Endothelial cell of umbilical vein (primary cell): ENCODE results near the gene KCNJ16. TPM values are rescaled to one million over a fixed set of nuclear protein-coding genes. Genes with fewer than 3 reads are reported as not detected.

Experiments used
- BruUV-seq: library from RNA; stranded (reverse); fragments of 400-500 nt; replicated peaks from 2 replicates; lab custom pipeline; 2021; lab: Mats Ljungman, UMichigan
- CTCF ChIA-PET: fragments of 300-600, 350-600 bp; sonication (Branson Sonifier 250); formaldehyde crosslinking; loops from one replicate; lab custom pipeline; 2021; ENCODE audit warnings: antibody characterized with exemption, inconsistent platforms; lab: Charles Lee
- POLR2A ChIA-PET: fragments of 300-600, 350-600 bp; sonication (Branson Sonifier 250); formaldehyde crosslinking; loops from one replicate; lab custom pipeline; 2021; ENCODE audit warnings: antibody characterized with exemption, inconsistent platforms; lab: Charles Lee
- DNase-seq: peaks from one replicate; pipeline ENCODE4 v3.0.0-alpha.2; 2011; ENCODE audit warnings: low read depth, low spot score
- FAIRE-seq: peaks from 2 replicates; lab custom pipeline; 2011; peaks lifted over from hg19 to GRCh38; lab: Jason Lieb, UNC
- H2AFZ ChIP-seq: 2 replicates; pipeline ENCODE4 v1.6.0; 2012; ENCODE audit warnings: low read depth, low read length, control low read depth, inconsistent platforms
- H3K27ac ChIP-seq: 2 replicates; pipeline ENCODE4 v1.5.1; 2011; ENCODE audit warnings: low read depth, mild to moderate bottlenecking, control low read depth, low read length, moderate library complexity; ENCODE audit not compliant: insufficient read depth
- H3K27me3 ChIP-seq, 2 experiments: 2 replicates each; pipeline versions ENCODE4 v1.6.0 to v1.6.1; 2011; ENCODE audit warnings: low read length in 2 of 2, mixed read lengths in 1 of 2; ENCODE audit not compliant: control insufficient read depth in 2 of 2, insufficient read depth in 2 of 2
- H3K36me3 ChIP-seq, 2 experiments: 2 replicates in 1 of 2; 3 replicates in 1 of 2; pipeline ENCODE4 v1.5.1; 2011; ENCODE audit warnings: low read length in 2 of 2, mild to moderate bottlenecking in 1 of 2, moderate library complexity in 1 of 2; ENCODE audit not compliant: control insufficient read depth in 2 of 2, insufficient read depth in 2 of 2; ENCODE audit errors: extremely low read depth in 1 of 2
- H3K4me1 ChIP-seq: 3 replicates; pipeline ENCODE4 v1.5.1; 2011; ENCODE audit warnings: mild to moderate bottlenecking, low read length; ENCODE audit not compliant: control insufficient read depth, insufficient read depth; ENCODE audit errors: extremely low read depth
- H3K4me2 ChIP-seq: 2 replicates; pipeline ENCODE4 v1.6.1; 2011; ENCODE audit warnings: low read length, control low read depth, mixed read lengths; ENCODE audit not compliant: insufficient read depth
- H3K4me3 ChIP-seq, 3 experiments: fragments of 200-600 bp in 1 of 3; sonication (generic), shearing (Covaris generic) in 1 of 3; replicated peaks in 1 of 3; 2 replicates each; pipeline ENCODE4 v1.5.1; 2011 to 2016; ENCODE audit warnings: control low read depth in 3 of 3, low read length in 3 of 3, mild to moderate bottlenecking in 2 of 3, inconsistent platforms in 1 of 3, low read depth in 1 of 3, moderate library complexity in 1 of 3; ENCODE audit not compliant: insufficient read depth in 1 of 3
- H3K79me2 ChIP-seq: 2 replicates; pipeline ENCODE4 v1.6.0; 2012; ENCODE audit warnings: low read length, inconsistent platforms; ENCODE audit not compliant: control insufficient read depth, insufficient read depth
- H3K9ac ChIP-seq: replicated peaks from 2 replicates; pipeline ENCODE3; 2011; ENCODE audit warnings: low read length, control low read depth; ENCODE audit not compliant: insufficient read depth; ENCODE audit errors: extremely low read depth
- H3K9me1 ChIP-seq: replicated peaks from 3 replicates; pipeline ENCODE4 v1.6.0; 2011; ENCODE audit warnings: mild to moderate bottlenecking, low read length; ENCODE audit not compliant: control insufficient read depth, insufficient read depth; ENCODE audit errors: extremely low read depth
- H3K9me3 ChIP-seq: replicated peaks from 2 replicates; pipeline ENCODE4 v1.5.1; 2012; ENCODE audit warnings: low read length, inconsistent platforms; ENCODE audit not compliant: control insufficient read depth, insufficient read depth
- H4K20me1 ChIP-seq: replicated peaks from 2 replicates; pipeline ENCODE3; 2011; ENCODE audit warnings: mild to moderate bottlenecking, low read length; ENCODE audit not compliant: control insufficient read depth, insufficient read depth; ENCODE audit errors: extremely low read depth
- EZH2 ChIP-seq: IDR thresholded peaks from 2 replicates; pipeline ENCODE4 v1.6.1; 2012; ENCODE audit warnings: borderline replicate concordance, low read depth, mild to moderate bottlenecking, moderate library complexity, low read length, inconsistent platforms; ENCODE audit not compliant: severe bottlenecking
- FOS ChIP-seq: IDR thresholded peaks from 2 replicates; pipeline ENCODE4 v1.6.1; 2011; ENCODE audit warnings: mild to moderate bottlenecking, low read length, moderate library complexity, borderline replicate concordance; ENCODE audit not compliant: insufficient read depth
- GATA2 ChIP-seq: IDR thresholded peaks from 2 replicates; pipeline ENCODE4 v1.7.0; 2011; ENCODE audit warnings: low read depth, mild to moderate bottlenecking, moderate library complexity, mixed read lengths, low read length; ENCODE audit not compliant: insufficient read length, insufficient read depth
- JUN ChIP-seq: IDR thresholded peaks from 2 replicates; pipeline ENCODE4 v1.6.1; 2011; ENCODE audit warnings: borderline replicate concordance, low read depth; ENCODE audit not compliant: insufficient read length, insufficient read depth
- MYC ChIP-seq: IDR thresholded peaks from one replicate; pipeline ENCODE4 v1.6.1; 2011; ENCODE audit warnings: mild to moderate bottlenecking, low read depth, low read length
- POLR2A ChIP-seq: IDR thresholded peaks from 2 replicates; pipeline ENCODE4 v1.6.1; 2012; ENCODE audit warnings: low read depth, mild to moderate bottlenecking, control low read depth, low read length
- POLR2AphosphoS5 ChIP-seq: IDR thresholded peaks from 2 replicates; pipeline ENCODE4 v1.6.1; 2012; ENCODE audit warnings: low read depth, mild to moderate bottlenecking, control low read depth, low read length, moderate library complexity; ENCODE audit not compliant: insufficient read depth
- dilution Hi-C: fragments of 300-500 bp; cut with MboI; formaldehyde crosslinking; loops from one replicate; pipeline ENCODE4 v1.15.0; 2019; ENCODE audit warnings: low sequenced_read_pairs; ENCODE audit not compliant: extremely low pct_ligation_motif_present
- intact Hi-C: fragments of 100-400 bp; cut with micrococcal nuclease; formaldehyde crosslinking; loops from one replicate; pipeline ENCODE4 v1.10.0; 2022
- polyA plus RNA-seq, 4 experiments: library from polyadenylated mRNA; depleted of rRNA in 3 of 4; stranded (reverse) in 3 of 4; unstranded in 1 of 4; fragments of >200 nt; gene quantifications; 2 replicates each; pipeline versions ENCODE4 v1.2.1 to v1.2.3, GENCODE V29; 2011 to 2012; ENCODE audit warnings: missing spikeins in 1 of 4
- total RNA-seq: library from RNA; stranded (reverse); gene quantifications from 2 replicates; pipeline ENCODE4 v1.2.3, GENCODE V29; 2021
- TF ChIP-seq, protein P1 (sequence below): IDR thresholded peaks from 2 replicates; pipeline ENCODE4 v1.6.1; 2011; ENCODE audit not compliant: insufficient read depth, insufficient read length
- TF ChIP-seq, protein P2 (sequence below), 2 donors: IDR thresholded peaks; 1 replicate in 1 of 2; 2 replicates in 1 of 2; pipeline ENCODE4 v1.5.1; 2011; ENCODE audit warnings: low read length in 2 of 2, mild to moderate bottlenecking in 2 of 2, moderate library complexity in 2 of 2, control low read depth in 1 of 2, inconsistent platforms in 1 of 2, low read depth in 1 of 2; ENCODE audit not compliant: insufficient read depth in 1 of 2; ENCODE audit errors: extremely low read depth in 1 of 2

Gene KCNJ16
- total and polyA plus RNA-seq, 2 donors (not counting 3 experiments of a cell fraction or from before 2014, with no cell fraction given): 0.07 TPM; not detected in 1

DNA sequence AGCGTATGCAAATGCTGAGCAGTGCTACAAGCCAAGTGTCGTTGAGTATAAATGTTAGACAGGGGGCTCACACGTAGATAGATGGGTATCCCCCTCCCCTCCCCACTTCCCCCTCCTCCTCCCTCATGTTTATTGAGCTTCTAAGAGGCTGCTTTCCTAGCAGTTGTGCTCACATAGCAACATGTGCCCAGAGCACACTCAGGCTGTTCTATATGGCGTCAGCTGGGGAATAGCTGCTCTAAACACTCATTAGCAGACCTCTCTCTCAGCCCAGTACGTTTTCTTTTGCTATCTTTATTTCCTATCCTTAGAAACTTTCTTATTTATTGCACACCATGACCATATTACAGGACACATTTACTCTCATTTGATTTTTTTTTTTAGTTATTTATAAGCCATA is 96.1 kb downstream of the KCNJ16 start:
- Histone ChIP-seq H3K27ac (peak overlapping the region; percentile 87), H3K9ac (peak overlapping the region; percentile 96), H2AFZ (peak overlapping the region; percentile 28), H3K4me3 (peak overlapping the region in 2 of 3 experiments; percentile 95 to 97), H4K20me1 (no peaks in the 10 kb centered on the region), H3K9me3 (no peaks in the 10 kb centered on the region), H3K27me3 (no peaks in the 10 kb centered on the region), H3K4me1 (peaks cover 57% of the 10 kb centered on the region), H3K79me2 (peaks cover 34% of the 10 kb centered on the region), H3K36me3 (peaks cover 0 to 12% of the 10 kb centered on the region in 2 experiments), H3K4me2 (peak overlapping the region; percentile 97), H3K9me1 (no peaks in the 10 kb centered on the region)
- dilution Hi-C loops: no loop called here
- ChIA-PET POLR2A (interaction anchor here (0.7 to 3.3 kb wide), 5 partner anchors 11 to 564 kb away, joined by 3 to 14 read pairs (median 6); no protein-coding TSS in a partner anchor), CTCF (interaction anchor here (0.6 to 7.9 kb wide), 9 partner anchors 11 to 653 kb away, joined by 3 to 156 read pairs (median 5); no protein-coding TSS in a partner anchor)
- DNase-seq (peak; percentile 69), FAIRE-seq (no peak)
- no TSS peak for BruUV-seq
- intact Hi-C loops: loop anchor here (5.0 kb wide), 1 partner anchor 121 kb away; no protein-coding TSS in a partner anchor
- no peak for TF ChIP-seq JUN
- TF ChIP-seq, protein P1, sequence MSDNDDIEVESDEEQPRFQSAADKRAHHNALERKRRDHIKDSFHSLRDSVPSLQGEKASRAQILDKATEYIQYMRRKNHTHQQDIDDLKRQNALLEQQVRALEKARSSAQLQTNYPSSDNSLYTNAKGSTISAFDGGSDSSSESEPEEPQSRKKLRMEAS: no peak
- no peak for TF ChIP-seq GATA2
- no peak for TF ChIP-seq MYC
- TF ChIP-seq FOS: no peak
- TF ChIP-seq POLR2AphosphoS5: no peak
- no peak for TF ChIP-seq POLR2A
- TF ChIP-seq, protein P2, sequence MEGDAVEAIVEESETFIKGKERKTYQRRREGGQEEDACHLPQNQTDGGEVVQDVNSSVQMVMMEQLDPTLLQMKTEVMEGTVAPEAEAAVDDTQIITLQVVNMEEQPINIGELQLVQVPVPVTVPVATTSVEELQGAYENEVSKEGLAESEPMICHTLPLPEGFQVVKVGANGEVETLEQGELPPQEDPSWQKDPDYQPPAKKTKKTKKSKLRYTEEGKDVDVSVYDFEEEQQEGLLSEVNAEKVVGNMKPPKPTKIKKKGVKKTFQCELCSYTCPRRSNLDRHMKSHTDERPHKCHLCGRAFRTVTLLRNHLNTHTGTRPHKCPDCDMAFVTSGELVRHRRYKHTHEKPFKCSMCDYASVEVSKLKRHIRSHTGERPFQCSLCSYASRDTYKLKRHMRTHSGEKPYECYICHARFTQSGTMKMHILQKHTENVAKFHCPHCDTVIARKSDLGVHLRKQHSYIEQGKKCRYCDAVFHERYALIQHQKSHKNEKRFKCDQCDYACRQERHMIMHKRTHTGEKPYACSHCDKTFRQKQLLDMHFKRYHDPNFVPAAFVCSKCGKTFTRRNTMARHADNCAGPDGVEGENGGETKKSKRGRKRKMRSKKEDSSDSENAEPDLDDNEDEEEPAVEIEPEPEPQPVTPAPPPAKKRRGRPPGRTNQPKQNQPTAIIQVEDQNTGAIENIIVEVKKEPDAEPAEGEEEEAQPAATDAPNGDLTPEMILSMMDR (IDR thresholded peaks at IDR 0.05; ENCODE audit: extremely low read depth in 1 of 2, insufficient read depth in 1 of 2, low read depth in 1 of 2, low read length in 2 of 2): no peak
- TF ChIP-seq EZH2: no peak
